ENCODE results near the gene SRD5A1. TPM values are rescaled to one million over a fixed set of nuclear protein-coding genes. Genes with fewer than 3 reads are reported as not detected.

Gene SRD5A1, protein sequence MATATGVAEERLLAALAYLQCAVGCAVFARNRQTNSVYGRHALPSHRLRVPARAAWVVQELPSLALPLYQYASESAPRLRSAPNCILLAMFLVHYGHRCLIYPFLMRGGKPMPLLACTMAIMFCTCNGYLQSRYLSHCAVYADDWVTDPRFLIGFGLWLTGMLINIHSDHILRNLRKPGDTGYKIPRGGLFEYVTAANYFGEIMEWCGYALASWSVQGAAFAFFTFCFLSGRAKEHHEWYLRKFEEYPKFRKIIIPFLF
- 14.8 and 49.6 TPM in 2 replicates for total RNA-seq

DNA sequence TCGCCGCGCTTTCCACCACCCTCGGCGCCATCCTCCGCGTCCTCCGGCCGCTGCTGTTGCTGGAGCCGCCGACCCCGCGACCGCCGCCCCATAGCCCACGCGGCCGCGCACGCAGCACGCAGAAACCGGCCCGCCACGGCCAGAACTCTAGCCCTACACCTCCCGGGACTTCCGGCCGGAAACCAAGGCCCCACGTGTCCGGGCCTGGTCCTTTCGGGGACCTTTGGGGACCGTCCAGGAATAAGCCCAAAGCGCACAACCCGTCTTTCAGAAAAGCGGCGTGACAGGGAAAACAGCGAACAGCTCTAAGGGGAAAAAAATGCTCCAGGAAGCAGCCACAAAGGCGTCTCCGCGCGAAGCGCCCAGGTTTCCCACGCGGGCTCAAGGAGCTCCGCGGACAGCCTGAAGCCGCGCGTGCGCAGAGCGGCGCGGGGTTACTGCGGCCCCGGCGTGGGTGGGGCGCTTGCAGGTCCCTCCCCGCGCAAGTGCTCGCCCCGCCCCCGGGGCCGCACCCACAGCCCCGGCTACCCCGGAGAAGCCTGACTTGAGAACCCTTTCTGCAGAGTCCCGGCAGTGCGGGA is at the start of gene SRD5A1, which contains the start of gene NSUN2:
Gene SRD5A1 (plus strand): TSS at position 553 of the 581 bp plus-strand sequence. CDS start 137 bp downstream, outside the sequence.
Gene NSUN2 (minus strand): TSS at position 157 of the 581 bp plus-strand sequence. CDS start 65 bp downstream, at position 92.

DNA sequence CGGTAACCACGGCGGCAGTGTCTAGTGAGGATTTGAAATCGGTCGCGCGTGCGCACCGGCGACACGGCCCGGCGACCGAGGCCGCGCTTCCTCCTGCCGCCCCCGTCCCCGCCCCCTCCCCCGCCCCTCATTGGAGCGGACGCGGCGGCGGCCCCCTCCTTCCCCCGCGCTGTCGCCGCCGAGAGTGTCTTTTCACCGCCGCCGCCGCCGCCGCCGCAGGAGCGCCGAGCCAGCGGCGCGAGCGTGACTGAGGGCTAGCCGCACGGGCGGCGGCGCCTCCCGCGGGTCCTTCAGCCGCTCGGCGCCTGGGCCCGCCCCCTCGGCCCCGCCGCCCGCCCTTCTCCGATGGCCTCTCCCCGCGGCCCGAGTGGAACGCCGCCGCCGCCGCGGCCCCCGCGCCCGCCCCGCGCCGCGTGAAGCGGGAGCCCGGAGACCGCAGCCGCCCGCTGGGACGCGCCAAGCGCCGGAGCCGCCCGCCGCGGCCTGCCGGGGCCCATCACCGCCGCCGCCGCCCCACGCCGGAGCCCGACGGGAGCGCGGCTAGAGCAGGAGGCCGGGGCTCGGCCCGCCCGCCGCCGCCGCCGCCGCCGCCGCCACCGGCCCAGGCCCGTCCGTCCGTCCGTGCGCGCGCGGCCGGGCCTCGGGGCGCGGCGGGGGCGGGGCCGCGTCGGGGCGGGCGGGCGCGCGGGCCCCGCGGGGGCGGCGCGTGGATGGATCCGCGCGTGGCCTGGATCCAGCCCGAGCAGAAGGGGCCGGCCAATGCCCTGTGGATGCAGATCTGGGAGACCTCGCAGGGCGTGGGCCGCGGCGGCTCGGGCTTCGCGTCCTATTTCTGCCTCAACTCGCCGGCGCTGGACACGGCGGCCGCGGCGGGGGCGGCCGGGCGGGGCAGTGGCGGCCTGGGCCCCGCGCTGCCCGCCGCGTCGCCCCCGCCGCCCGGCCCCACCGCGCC is 80.3 kb downstream of the SRD5A1 start, which contains the start of gene TENT4A:
Gene TENT4A (plus strand): TSS at position 159 of the 952 bp plus-strand sequence. CDS start 552 bp downstream, at position 711.

Other genes starting within 250 kb of the SRD5A1 start
- gene UBE2QL1, start 184.6 kb upstream of the SRD5A1 start, total RNA-seq = under 0.01 TPM in 1 of 2 replicates, not detected in the other
- 40.9 and 49.5 TPM in 2 replicates for gene NSUN2, start 396 bp upstream of the SRD5A1 start, total RNA-seq
- gene TENT4A, start 80.0 kb downstream of the SRD5A1 start, total RNA-seq = 11.7 and 17.2 TPM in 2 replicates